ENCODE results near the gene ANK3. TPM values are rescaled to one million over a fixed set of nuclear protein-coding genes. Genes with fewer than 3 reads are reported as not detected.

Gene ANK3
- total RNA-seq, 2 donors from 2014 or later = 189 to 198 TPM

DNA sequence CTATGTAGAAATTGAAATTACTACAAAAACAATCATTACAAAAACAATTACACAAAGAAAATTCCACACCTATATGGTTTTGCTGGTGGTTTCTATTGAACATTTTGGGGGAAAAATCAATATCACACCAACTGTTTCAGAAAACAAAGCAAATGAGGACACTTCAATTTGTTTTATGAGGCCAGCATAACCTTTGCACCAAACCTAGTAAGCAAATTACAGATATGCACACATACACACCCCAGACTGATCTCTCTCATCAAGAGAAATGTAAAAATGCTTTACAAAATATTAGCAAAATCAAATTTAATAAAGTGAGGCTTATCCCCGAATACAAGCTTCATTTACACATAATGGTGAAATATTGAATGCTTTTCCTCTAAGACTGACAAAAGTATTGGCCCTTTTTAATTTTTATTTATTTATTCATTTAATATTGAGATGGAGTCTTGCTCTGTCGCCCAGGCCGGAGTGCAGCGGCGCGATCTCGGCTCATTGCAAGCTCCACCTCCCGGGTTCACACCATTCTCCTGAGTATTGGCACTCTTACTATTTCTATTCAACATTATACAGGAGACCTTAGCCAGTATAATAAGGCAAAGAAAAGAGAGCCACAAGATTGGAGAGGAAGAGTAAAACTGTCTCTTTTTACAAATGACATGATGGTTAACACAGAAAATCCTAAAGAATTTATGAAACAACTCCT, 13.6 kb upstream of the ANK3 start:
- H3K4me3 ChIP-seq = no peak overlapping the region
- H3K27me3 ChIP-seq = no peaks in the 10 kb centered on the region
- no peak overlapping the region for H3K27ac ChIP-seq
- H3K9me3 ChIP-seq = no peaks in the 10 kb centered on the region
- no peaks in the 10 kb centered on the region for H3K4me1 ChIP-seq
- no peak for DNase-seq (ENCODE audit: low spot score)
- no peaks in the 10 kb centered on the region for H3K36me3 ChIP-seq
- TF ChIP-seq, protein P1, sequence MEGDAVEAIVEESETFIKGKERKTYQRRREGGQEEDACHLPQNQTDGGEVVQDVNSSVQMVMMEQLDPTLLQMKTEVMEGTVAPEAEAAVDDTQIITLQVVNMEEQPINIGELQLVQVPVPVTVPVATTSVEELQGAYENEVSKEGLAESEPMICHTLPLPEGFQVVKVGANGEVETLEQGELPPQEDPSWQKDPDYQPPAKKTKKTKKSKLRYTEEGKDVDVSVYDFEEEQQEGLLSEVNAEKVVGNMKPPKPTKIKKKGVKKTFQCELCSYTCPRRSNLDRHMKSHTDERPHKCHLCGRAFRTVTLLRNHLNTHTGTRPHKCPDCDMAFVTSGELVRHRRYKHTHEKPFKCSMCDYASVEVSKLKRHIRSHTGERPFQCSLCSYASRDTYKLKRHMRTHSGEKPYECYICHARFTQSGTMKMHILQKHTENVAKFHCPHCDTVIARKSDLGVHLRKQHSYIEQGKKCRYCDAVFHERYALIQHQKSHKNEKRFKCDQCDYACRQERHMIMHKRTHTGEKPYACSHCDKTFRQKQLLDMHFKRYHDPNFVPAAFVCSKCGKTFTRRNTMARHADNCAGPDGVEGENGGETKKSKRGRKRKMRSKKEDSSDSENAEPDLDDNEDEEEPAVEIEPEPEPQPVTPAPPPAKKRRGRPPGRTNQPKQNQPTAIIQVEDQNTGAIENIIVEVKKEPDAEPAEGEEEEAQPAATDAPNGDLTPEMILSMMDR (IDR thresholded peaks at IDR 0.05) = no peak

DNA sequence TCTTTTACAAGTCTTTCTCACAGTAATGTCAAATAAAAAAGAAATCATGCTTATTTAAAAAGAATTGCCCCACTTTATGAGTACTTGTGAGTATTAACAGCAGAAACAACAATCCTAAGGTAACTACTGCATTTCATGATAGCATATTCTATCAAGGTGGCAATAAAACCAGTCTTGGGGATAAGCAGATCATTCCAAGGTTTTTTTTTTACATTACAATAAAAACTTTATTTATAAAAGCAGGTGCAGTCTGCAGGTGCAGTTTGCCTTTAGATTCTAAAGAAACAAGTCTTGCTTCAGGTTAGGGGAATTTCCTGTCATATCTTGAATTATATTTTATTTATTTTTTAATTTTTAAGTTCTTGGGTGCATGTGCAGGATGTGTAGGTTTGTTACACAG, 10.7 kb upstream of the ANK3 start:
- Histone ChIP-seq H3K27ac (no peak overlapping the region), H3K36me3 (no peaks in the 10 kb centered on the region), H3K27me3 (no peaks in the 10 kb centered on the region), H3K4me3 (no peak overlapping the region), H3K4me1 (no peaks in the 10 kb centered on the region), H3K9me3 (no peaks in the 10 kb centered on the region)
- DNase-seq (ENCODE audit: low spot score) = no peak
- TF ChIP-seq, protein P1 (IDR thresholded peaks at IDR 0.05) = no peak

GRCh38 chr10:60399328-60399727, 9.7 kb upstream of the ANK3 start:
- TF ChIP-seq, protein P1 (IDR thresholded peaks at IDR 0.05) = no peak
- H3K27ac ChIP-seq = no peak overlapping the region
- no peaks in the 10 kb centered on the region for H3K27me3 ChIP-seq
- no peaks in the 10 kb centered on the region for H3K9me3 ChIP-seq
- no peak overlapping the region for H3K4me3 ChIP-seq
- no peak for DNase-seq (ENCODE audit: low spot score)
- H3K36me3 ChIP-seq = no peaks in the 10 kb centered on the region
- no peaks in the 10 kb centered on the region for H3K4me1 ChIP-seq

- no peak overlapping the region for H3K4me3 ChIP-seq
- no peaks in the 10 kb centered on the region for H3K36me3 ChIP-seq
- H3K9me3 ChIP-seq = no peaks in the 10 kb centered on the region
- TF ChIP-seq, protein P1 (IDR thresholded peaks at IDR 0.05) = no peak
- DNase-seq (ENCODE audit: low spot score) = no peak
- H3K27me3 ChIP-seq = no peaks in the 10 kb centered on the region
- no peaks in the 10 kb centered on the region for H3K4me1 ChIP-seq
- H3K27ac ChIP-seq = no peak overlapping the region
Observed at GRCh38 chr10:60397792-60398191, 8.1 kb upstream of the ANK3 start.

DNA sequence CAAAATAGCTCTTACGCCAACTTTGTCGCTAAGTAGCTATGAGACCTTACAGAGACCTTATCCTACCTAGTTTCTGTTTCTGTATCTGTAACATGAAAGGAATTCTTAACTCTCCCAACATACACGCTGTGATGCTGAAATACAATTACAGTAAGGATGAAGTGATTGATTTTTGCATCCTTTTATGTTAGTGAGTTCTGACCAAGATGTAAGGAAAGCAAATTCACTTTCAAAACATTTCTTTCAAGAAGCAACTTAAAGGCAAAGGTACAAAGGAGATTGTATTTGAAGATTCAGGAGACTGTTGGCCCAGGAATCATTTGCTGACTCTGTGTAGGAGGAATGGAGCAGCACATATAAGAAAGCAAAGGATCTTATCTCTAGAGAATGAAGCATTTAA, 7.1 kb upstream of the ANK3 start:
- Histone ChIP-seq H3K4me1 (no peaks in the 10 kb centered on the region), H3K9me3 (no peaks in the 10 kb centered on the region), H3K36me3 (no peaks in the 10 kb centered on the region), H3K4me3 (no peak overlapping the region), H3K27ac (no peak overlapping the region), H3K27me3 (no peaks in the 10 kb centered on the region)
- TF ChIP-seq, protein P1 (IDR thresholded peaks at IDR 0.05) = no peak
- no peak for DNase-seq (ENCODE audit: low spot score)

- TF ChIP-seq, protein P1 (IDR thresholded peaks at IDR 0.05) = no peak
- no peaks in the 10 kb centered on the region for H3K4me1 ChIP-seq
- H3K4me3 ChIP-seq = no peak overlapping the region
- no peak for DNase-seq (ENCODE audit: low spot score)
- no peak overlapping the region for H3K27ac ChIP-seq
- H3K9me3 ChIP-seq = no peaks in the 10 kb centered on the region
- no peaks in the 10 kb centered on the region for H3K36me3 ChIP-seq
- no peaks in the 10 kb centered on the region for H3K27me3 ChIP-seq
Observed at GRCh38 chr10:60395711-60396110, 6.0 kb upstream of the ANK3 start.
